SK-N-SH treated with all-trans-retinoic acid at 6 μM for 48 hours (cell line): ENCODE results near the gene NHSL2.

ENCODE experiments used
- ARNTL ChIP-seq: fragments of 450-650 bp; formaldehyde crosslinking; IDR thresholded peaks from 2 replicates; pipeline ENCODE4 v1.5.0; 2020; ENCODE audit warnings: low read depth, mild to moderate bottlenecking, moderate library complexity, borderline replicate concordance
- BACH2 ChIP-seq: fragments of 250-450 bp; sonication (Bioruptor Pico); IDR thresholded peaks from 2 replicates; pipeline ENCODE4 v1.9.0; 2021; ENCODE audit warnings: mild to moderate bottlenecking, borderline replicate concordance
- CSDC2 ChIP-seq: fragments of 250-450 bp; sonication (Bioruptor Pico); IDR thresholded peaks from 2 replicates; pipeline ENCODE4 v1.5.0; 2020; ENCODE audit warnings: mild to moderate bottlenecking, moderate library complexity
- GLIS3 ChIP-seq: fragments of 250-450 bp; sonication (Bioruptor Pico); IDR thresholded peaks from 2 replicates; pipeline ENCODE4 v1.5.0; 2020; ENCODE audit warnings: mild to moderate bottlenecking, moderate library complexity
- ISL1 ChIP-seq: fragments of 250-450 bp; sonication (Bioruptor Pico); IDR thresholded peaks from 2 replicates; pipeline ENCODE4 v2.1.2; 2022; ENCODE audit warnings: mild to moderate bottlenecking, moderate library complexity
- PPARA ChIP-seq: fragments of 250-450 bp; sonication (Bioruptor Pico); IDR thresholded peaks from 2 replicates; pipeline ENCODE4 v1.5.0; 2020; ENCODE audit warnings: mild to moderate bottlenecking, borderline replicate concordance
- RARB ChIP-seq: fragments of 250-450 bp; sonication (Bioruptor Pico); IDR thresholded peaks from 2 replicates; pipeline ENCODE4 v1.8.0; 2021; ENCODE audit warnings: mild to moderate bottlenecking, moderate library complexity
- SNAI2 ChIP-seq: fragments of 250-450 bp; sonication (Bioruptor Pico); IDR thresholded peaks from 2 replicates; pipeline ENCODE4 v1.5.0; 2020; ENCODE audit warnings: mild to moderate bottlenecking, moderate library complexity
- TCF4 ChIP-seq: fragments of 250-450 bp; sonication (Bioruptor Pico); IDR thresholded peaks from 2 replicates; pipeline ENCODE4 v1.8.0; 2021; ENCODE audit warnings: mild to moderate bottlenecking, moderate library complexity, borderline replicate concordance
- ZFP3 ChIP-seq: fragments of 250-450 bp; sonication (Bioruptor Pico); IDR thresholded peaks from 2 replicates; pipeline ENCODE4 v1.5.0; 2020; ENCODE audit warnings: mild to moderate bottlenecking, moderate library complexity
- ZFP30 ChIP-seq: fragments of 450-650 bp; formaldehyde crosslinking; IDR thresholded peaks from 2 replicates; pipeline ENCODE4 v1.5.0; 2022; ENCODE audit warnings: mild to moderate bottlenecking, moderate library complexity
- ZNF70 ChIP-seq: fragments of 450-650 bp; formaldehyde crosslinking; IDR thresholded peaks from 2 replicates; pipeline ENCODE4 v1.5.0; 2020; ENCODE audit warnings: mild to moderate bottlenecking, moderate library complexity
- TF ChIP-seq, protein P1 (sequence below): fragments of 250-450 bp; sonication (Bioruptor Pico); IDR thresholded peaks from 2 replicates; pipeline ENCODE4 v1.5.1; 2020; ENCODE audit warnings: low read depth, mild to moderate bottlenecking, moderate library complexity
- TF ChIP-seq, protein P2 (sequence below): fragments of 250-450 bp; sonication (Bioruptor Pico); IDR thresholded peaks from 2 replicates; pipeline ENCODE4 v1.8.0; 2020; ENCODE audit warnings: mild to moderate bottlenecking, moderate library complexity, borderline replicate concordance

DNA sequence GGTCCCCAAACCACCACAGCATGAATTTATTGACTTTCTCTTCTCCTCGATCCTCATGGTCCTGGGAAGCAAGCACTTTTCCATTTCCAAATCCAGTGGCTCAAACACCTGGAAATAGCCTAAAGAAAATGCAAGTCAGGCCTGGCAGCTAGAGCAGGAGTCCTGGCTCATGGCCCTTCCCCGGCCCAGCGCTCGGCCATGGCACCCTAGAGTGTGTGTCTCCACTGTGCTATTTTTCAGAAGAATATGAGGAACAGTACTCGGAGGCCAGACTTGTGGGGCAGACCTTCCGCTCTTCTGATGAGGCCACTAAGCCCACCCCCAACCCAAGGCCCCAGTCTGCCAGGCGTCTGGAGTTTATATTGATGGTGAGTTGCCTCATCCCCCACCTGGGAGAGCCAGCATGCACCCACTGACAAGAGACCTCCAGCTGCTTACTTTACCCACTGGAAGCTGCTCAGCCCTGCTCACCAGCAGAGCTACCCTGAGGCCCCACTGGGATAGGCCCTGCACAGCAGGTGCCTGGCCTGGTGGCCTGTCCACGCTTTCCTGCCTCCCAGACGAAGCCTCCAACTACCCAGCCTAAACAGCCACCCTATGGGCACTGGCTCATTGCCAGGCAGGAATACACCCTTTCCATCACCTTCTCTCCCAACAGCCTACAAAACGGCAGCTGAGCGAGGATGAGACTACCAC is 223.4 kb downstream of the NHSL2 start:
- TF ChIP-seq, protein P1, sequence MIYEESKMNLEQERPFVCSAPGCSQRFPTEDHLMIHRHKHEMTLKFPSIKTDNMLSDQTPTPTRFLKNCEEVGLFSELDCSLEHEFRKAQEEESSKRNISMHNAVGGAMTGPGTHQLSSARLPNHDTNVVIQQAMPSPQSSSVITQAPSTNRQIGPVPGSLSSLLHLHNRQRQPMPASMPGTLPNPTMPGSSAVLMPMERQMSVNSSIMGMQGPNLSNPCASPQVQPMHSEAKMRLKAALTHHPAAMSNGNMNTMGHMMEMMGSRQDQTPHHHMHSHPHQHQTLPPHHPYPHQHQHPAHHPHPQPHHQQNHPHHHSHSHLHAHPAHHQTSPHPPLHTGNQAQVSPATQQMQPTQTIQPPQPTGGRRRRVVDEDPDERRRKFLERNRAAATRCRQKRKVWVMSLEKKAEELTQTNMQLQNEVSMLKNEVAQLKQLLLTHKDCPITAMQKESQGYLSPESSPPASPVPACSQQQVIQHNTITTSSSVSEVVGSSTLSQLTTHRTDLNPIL (CRISPR knock-in tag), result no peak
- TF ChIP-seq ZFP30 (CRISPR knock-in tag) (no peak), ISL1 (CRISPR knock-in tag) (no peak), RARB (no peak), SNAI2 (CRISPR knock-in tag) (no peak), TCF4 (CRISPR knock-in tag) (no peak), PPARA (CRISPR knock-in tag) (no peak), ARNTL (no peak), GLIS3 (CRISPR knock-in tag) (no peak), CSDC2 (CRISPR knock-in tag) (no peak), ZNF70 (CRISPR knock-in tag) (no peak), BACH2 (CRISPR knock-in tag) (no peak), ZFP3 (CRISPR knock-in tag) (no peak)
- TF ChIP-seq, protein P2, sequence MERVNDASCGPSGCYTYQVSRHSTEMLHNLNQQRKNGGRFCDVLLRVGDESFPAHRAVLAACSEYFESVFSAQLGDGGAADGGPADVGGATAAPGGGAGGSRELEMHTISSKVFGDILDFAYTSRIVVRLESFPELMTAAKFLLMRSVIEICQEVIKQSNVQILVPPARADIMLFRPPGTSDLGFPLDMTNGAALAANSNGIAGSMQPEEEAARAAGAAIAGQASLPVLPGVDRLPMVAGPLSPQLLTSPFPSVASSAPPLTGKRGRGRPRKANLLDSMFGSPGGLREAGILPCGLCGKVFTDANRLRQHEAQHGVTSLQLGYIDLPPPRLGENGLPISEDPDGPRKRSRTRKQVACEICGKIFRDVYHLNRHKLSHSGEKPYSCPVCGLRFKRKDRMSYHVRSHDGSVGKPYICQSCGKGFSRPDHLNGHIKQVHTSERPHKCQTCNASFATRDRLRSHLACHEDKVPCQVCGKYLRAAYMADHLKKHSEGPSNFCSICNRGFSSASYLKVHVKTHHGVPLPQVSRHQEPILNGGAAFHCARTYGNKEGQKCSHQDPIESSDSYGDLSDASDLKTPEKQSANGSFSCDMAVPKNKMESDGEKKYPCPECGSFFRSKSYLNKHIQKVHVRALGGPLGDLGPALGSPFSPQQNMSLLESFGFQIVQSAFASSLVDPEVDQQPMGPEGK (CRISPR knock-in tag), result no peak
